WTC11 (cell line): ENCODE results near the gene ATP6V0B. TPM values are rescaled to one million over a fixed set of nuclear protein-coding genes. Genes with fewer than 3 reads are reported as not detected.

ENCODE experiments used
- AR ChIP-seq: fragments of 250-450 bp; sonication (Bioruptor Pico); IDR thresholded peaks from 2 replicates; pipeline ENCODE4 v1.9.0; 2021; ENCODE audit warnings: mild to moderate bottlenecking
- ATF2 ChIP-seq: sonication (generic); formaldehyde crosslinking; IDR thresholded peaks from 2 replicates; pipeline ENCODE4 v1.8.1; 2022; ENCODE audit warnings: low read depth, missing genetic modification reagents, borderline replicate concordance
- ATF3 ChIP-seq: sonication (generic); formaldehyde crosslinking; conservative IDR thresholded peaks from 2 replicates; pipeline ENCODE4 v1.8.1; 2022; ENCODE audit warnings: mild to moderate bottlenecking, missing genetic modification reagents
- CBFB ChIP-seq: sonication (generic); formaldehyde crosslinking; IDR thresholded peaks from 2 replicates; pipeline ENCODE4 v1.8.1; 2022; ENCODE audit warnings: mild to moderate bottlenecking, low read depth, missing genetic modification reagents
- CDX4 ChIP-seq: fragments of 250-450 bp; sonication (Bioruptor Pico); IDR thresholded peaks from 2 replicates; pipeline ENCODE4 v1.9.0; 2021; ENCODE audit warnings: moderate library complexity, mild to moderate bottlenecking, inconsistent platforms, borderline replicate concordance
- CREB1 ChIP-seq: sonication (generic); formaldehyde crosslinking; IDR thresholded peaks from 2 replicates; pipeline ENCODE4 v1.8.0; 2023; ENCODE audit warnings: mild to moderate bottlenecking, missing genetic modification reagents
- E2F1 ChIP-seq: sonication (generic); formaldehyde crosslinking; IDR thresholded peaks from 2 replicates; pipeline ENCODE4 v1.8.0; 2022; ENCODE audit warnings: mild to moderate bottlenecking, missing genetic modification reagents
- ELF4 ChIP-seq: sonication (generic); formaldehyde crosslinking; IDR thresholded peaks from 2 replicates; pipeline ENCODE4 v1.8.1; 2022; ENCODE audit warnings: low read depth, mild to moderate bottlenecking, moderate library complexity, missing genetic modification reagents
- FOXJ3 ChIP-seq: sonication (generic); formaldehyde crosslinking; IDR thresholded peaks from 2 replicates; pipeline ENCODE4 v1.9.0; 2021; ENCODE audit warnings: missing genetic modification reagents, mild to moderate bottlenecking, borderline replicate concordance
- FOXP4 ChIP-seq: sonication (generic); formaldehyde crosslinking; IDR thresholded peaks from 2 replicates; pipeline ENCODE4 v1.8.0; 2022; ENCODE audit warnings: mild to moderate bottlenecking, missing genetic modification reagents
- GTF2I ChIP-seq: fragments of 250-450 bp; sonication (Bioruptor Pico); conservative IDR thresholded peaks from 2 replicates; pipeline ENCODE4 v1.4.0; 2021; ENCODE audit warnings: mild to moderate bottlenecking
- HMGA2 ChIP-seq: fragments of 250-450 bp; sonication (Bioruptor Pico); IDR thresholded peaks from 2 replicates; pipeline ENCODE4 v1.4.0; 2021; ENCODE audit warnings: mild to moderate bottlenecking, moderate library complexity
- MAX ChIP-seq: sonication (generic); formaldehyde crosslinking; IDR thresholded peaks from 2 replicates; pipeline ENCODE4 v1.8.0; 2022; ENCODE audit warnings: mild to moderate bottlenecking, missing genetic modification reagents
- MXD4 ChIP-seq: fragments of 250-450 bp; sonication (Bioruptor Pico); IDR thresholded peaks from 2 replicates; pipeline ENCODE4 v1.8.0; 2021; ENCODE audit warnings: mild to moderate bottlenecking, moderate library complexity, borderline replicate concordance
- OVOL2 ChIP-seq: fragments of 250-450 bp; sonication (Bioruptor Pico); IDR thresholded peaks from 2 replicates; pipeline ENCODE4 v1.9.0; 2021; ENCODE audit warnings: mild to moderate bottlenecking, borderline replicate concordance
- SMAD4 ChIP-seq: sonication (generic); formaldehyde crosslinking; IDR thresholded peaks from 2 replicates; pipeline ENCODE4 v1.8.0; 2022; ENCODE audit warnings: mild to moderate bottlenecking, missing genetic modification reagents
- SOX15 ChIP-seq: fragments of 250-450 bp; sonication (Bioruptor Pico); IDR thresholded peaks from 2 replicates; pipeline ENCODE4 v1.9.0; 2021; ENCODE audit warnings: mild to moderate bottlenecking
- SP1 ChIP-seq: sonication (generic); formaldehyde crosslinking; conservative IDR thresholded peaks from 2 replicates; pipeline ENCODE4 v1.8.1; 2022; ENCODE audit warnings: missing genetic modification reagents
- STAT6 ChIP-seq: sonication (generic); formaldehyde crosslinking; conservative IDR thresholded peaks from 2 replicates; pipeline ENCODE4 v1.8.1; 2023; ENCODE audit warnings: mild to moderate bottlenecking, low read depth, missing genetic modification reagents, moderate library complexity
- TCF7 ChIP-seq: sonication (generic); formaldehyde crosslinking; IDR thresholded peaks from 2 replicates; pipeline ENCODE4 v1.8.0; 2022; ENCODE audit warnings: mild to moderate bottlenecking, low read depth, missing genetic modification reagents, moderate library complexity
- TP53 ChIP-seq: sonication (generic); formaldehyde crosslinking; IDR thresholded peaks from 2 replicates; pipeline ENCODE4 v1.8.1; 2023; ENCODE audit warnings: mild to moderate bottlenecking, missing genetic modification reagents
- USF1 ChIP-seq: sonication (generic); formaldehyde crosslinking; IDR thresholded peaks from 2 replicates; pipeline ENCODE4 v1.8.0; 2022; ENCODE audit warnings: mild to moderate bottlenecking, missing genetic modification reagents
- ZNF121 ChIP-seq: sonication (generic); formaldehyde crosslinking; IDR thresholded peaks from 2 replicates; pipeline ENCODE4 v1.8.0; 2023; ENCODE audit warnings: missing genetic modification reagents
- ZNF317 ChIP-seq: sonication (generic); formaldehyde crosslinking; IDR thresholded peaks from 2 replicates; pipeline ENCODE4 v1.8.1; 2023; ENCODE audit warnings: low read depth, mild to moderate bottlenecking, moderate library complexity, missing genetic modification reagents, borderline replicate concordance
- ZNF512 ChIP-seq: sonication (generic); formaldehyde crosslinking; IDR thresholded peaks from 2 replicates; pipeline ENCODE4 v1.8.1; 2022; ENCODE audit warnings: missing genetic modification reagents, borderline replicate concordance
- total RNA-seq: library from RNA; stranded (reverse); gene quantifications from 3 replicates; pipeline ENCODE4 v1.2.3, GENCODE V29; 2021

Gene ATP6V0B
- total RNA-seq, 1 experiment from 2014 or later: 110 TPM

- TF ChIP-seq MXD4 (CRISPR knock-in tag): no peak
- no peak for TF ChIP-seq CDX4 (CRISPR knock-in tag)
- peak; percentile 77 for TF ChIP-seq SP1 (CRISPR knock-in tag)
- TF ChIP-seq GTF2I (CRISPR knock-in tag): no peak
- no peak for TF ChIP-seq STAT6 (CRISPR knock-in tag)
- no peak for TF ChIP-seq ATF3 (CRISPR knock-in tag)
- no peak for TF ChIP-seq HMGA2 (CRISPR knock-in tag)
- no peak for TF ChIP-seq TCF7 (CRISPR knock-in tag)
- no peak for TF ChIP-seq FOXP4 (CRISPR knock-in tag)
- TF ChIP-seq ZNF121 (CRISPR knock-in tag): no peak
- TF ChIP-seq CBFB (CRISPR knock-in tag): no peak
- TF ChIP-seq ELF4: no peak
- TF ChIP-seq ATF2 (CRISPR knock-in tag): no peak
- no peak for TF ChIP-seq FOXJ3 (CRISPR knock-in tag)
- no peak for TF ChIP-seq E2F1 (CRISPR knock-in tag)
- TF ChIP-seq OVOL2 (CRISPR knock-in tag): no peak
- no peak for TF ChIP-seq SMAD4 (CRISPR knock-in tag)
- no peak for TF ChIP-seq CREB1 (CRISPR knock-in tag)
- no peak for TF ChIP-seq SOX15 (CRISPR knock-in tag)
- TF ChIP-seq MAX: peak; percentile 75
- peak; percentile 83 for TF ChIP-seq USF1 (CRISPR knock-in tag)
- no peak for TF ChIP-seq AR (CRISPR knock-in tag)
- no peak for TF ChIP-seq TP53 (CRISPR knock-in tag)
- TF ChIP-seq ZNF317 (CRISPR knock-in tag): no peak
- no peak for TF ChIP-seq ZNF512 (CRISPR knock-in tag)
These were observed 4.9 kb upstream of the ATP6V0B start, which contains the start of gene DPH2 (continued) for GRCh38 chr1:43969746-43970466.
